Measurements from ENCODE around the gene RNF151.

Gene RNF151

GRCh38 chr16:1978476-1979120, 11.9 kb downstream of the RNF151 start:
- no peak for DNase-seq

GRCh38 chr16:1979271-1980029, 12.8 kb downstream of the RNF151 start:
- peak; percentile 30 for DNase-seq

- peak; percentile 43 for DNase-seq
Observed at GRCh38 chr16:1980030-1980769, 13.5 kb downstream of the RNF151 start.

GRCh38 chr16:1980770-1981087, 14.1 kb downstream of the RNF151 start:
- no peak for DNase-seq

GRCh38 chr16:1981398-1981836, 14.8 kb downstream of the RNF151 start, which contains the start of gene NOXO1:
TSS of gene NOXO1 (minus strand) at chr16:1981469. CDS start at chr16:1981179, 290 bp downstream.
- DNase-seq, result peak; percentile 30

- DNase-seq, result peak; percentile 38
Observed at GRCh38 chr16:1982013-1982433, 15.4 kb downstream of the RNF151 start.

GRCh38 chr16:1982991-1983543, 16.4 kb downstream of the RNF151 start:
- DNase-seq, result no peak

- peak; percentile 96 for DNase-seq
Observed at GRCh38 chr16:1983544-1984346, 17.1 kb downstream of the RNF151 start, which contains the start of gene GFER. TSS of gene GFER (plus strand) at chr16:1984193. CDS start at chr16:1984219, 26 bp downstream.

- no peak for DNase-seq
Observed at GRCh38 chr16:1984347-1985225, 17.9 kb downstream of the RNF151 start.

GRCh38 chr16:1985466-1986150, 19.0 kb downstream of the RNF151 start:
- no peak for DNase-seq

GRCh38 chr16:1987198-1987597, 20.5 kb downstream of the RNF151 start:
- DNase-seq, result no peak

GRCh38 chr16:1989209-1990100, 22.8 kb downstream of the RNF151 start, which contains the start of gene SYNGR3:
TSS of gene SYNGR3 (plus strand) at chr16:1989970. CDS start at chr16:1990103, 133 bp downstream.
- DNase-seq, result peak; percentile 49

GRCh38 chr16:1990101-1990350, 23.4 kb downstream of the RNF151 start:
- DNase-seq, result no peak

- DNase-seq, result peak; percentile 44
Observed at GRCh38 chr16:1990351-1991134, 23.9 kb downstream of the RNF151 start.

- DNase-seq, result no peak
Observed at GRCh38 chr16:1991135-1991551, 24.5 kb downstream of the RNF151 start.

- DNase-seq, result peak; percentile 46
Observed at GRCh38 chr16:1991588-1991947, 24.9 kb downstream of the RNF151 start.

GRCh38 chr16:1991948-1992703, 25.5 kb downstream of the RNF151 start:
- peak; percentile 95 for DNase-seq

- DNase-seq, result peak; percentile 25
Observed at GRCh38 chr16:1992704-1993317, 26.2 kb downstream of the RNF151 start.
